ENCODE data around the gene BTG2. TPM values are rescaled to one million over a fixed set of nuclear protein-coding genes. Genes with fewer than 3 reads are reported as not detected.
"Not testable (repeated sequence)": the region's sequence is repeated elsewhere in the genome, so short reads cannot be mapped to it uniquely, and the experiment has no call there.

The BTG2 gene
- total RNA-seq: 170 and 175 TPM in 2 replicates

- intact Hi-C loops (cut with micrococcal nuclease): loop anchor here (1.0 to 5.0 kb wide), 7 partner anchors 15 to 556 kb away; partner anchors contain the start of genes RABIF, SNRPE, ZBED6 and ZC3H11A
Measured at GRCh38 chr1:203304919-203305808, at the start of gene BTG2. BTG2 (plus strand) TSS chr1:203305519; CDS start chr1:203305607, 88 bp downstream.

- intact Hi-C loops (cut with micrococcal nuclease): not testable (repeated sequence)
Measured at GRCh38 chr1:203256636-203257035, 48.7 kb upstream of the BTG2 start.

- intact Hi-C loops (cut with micrococcal nuclease): no loop called here
Measured at GRCh38 chr1:203263496-203263895, 41.8 kb upstream of the BTG2 start.

GRCh38 chr1:203264052-203264501 lies 41.2 kb upstream of the BTG2 start:
- intact Hi-C loops (cut with micrococcal nuclease): no loop called here

- intact Hi-C loops (cut with micrococcal nuclease): loop anchor here (5.0 kb wide), 1 partner anchor 237 kb away; no protein-coding TSS in a partner anchor
Measured at GRCh38 chr1:203265541-203265940, 39.8 kb upstream of the BTG2 start.

- intact Hi-C loops (cut with micrococcal nuclease): loop anchor here (2.0 to 5.0 kb wide), 2 partner anchors 236 to 377 kb away; partner anchors contain the start of gene RABIF
Measured at GRCh38 chr1:203266140-203266539, 39.2 kb upstream of the BTG2 start.

- intact Hi-C loops (cut with micrococcal nuclease): loop anchor here (1.0 to 5.0 kb wide), 6 partner anchors 60 to 435 kb away; partner anchors contain the start of gene RABIF
Measured at GRCh38 chr1:203267347-203267846, 37.9 kb upstream of the BTG2 start.

GRCh38 chr1:203267912-203268311 lies 37.4 kb upstream of the BTG2 start:
- intact Hi-C loops (cut with micrococcal nuclease): loop anchor here (1.0 to 5.0 kb wide), 6 partner anchors 59 to 434 kb away; partner anchors contain the start of gene RABIF

GRCh38 chr1:203268901-203269653 lies 36.2 kb upstream of the BTG2 start:
- intact Hi-C loops (cut with micrococcal nuclease): loop anchor here (1.0 to 5.0 kb wide), 2 partner anchors 230 to 233 kb away; no protein-coding TSS in a partner anchor

GRCh38 chr1:203269654-203270020 lies 35.7 kb upstream of the BTG2 start:
- intact Hi-C loops (cut with micrococcal nuclease): loop anchor here (1.0 to 5.0 kb wide), 5 partner anchors 230 to 593 kb away; partner anchors contain the start of genes ATP2B4 and SNRPE

- intact Hi-C loops (cut with micrococcal nuclease): loop anchor here (5.0 kb wide), 3 partner anchors 357 to 592 kb away; partner anchors contain the start of genes ATP2B4 and SNRPE
Measured at GRCh38 chr1:203270448-203270847, 34.9 kb upstream of the BTG2 start.

- intact Hi-C loops (cut with micrococcal nuclease): loop anchor here (1.0 to 5.0 kb wide), 4 partner anchors 356 to 591 kb away; partner anchors contain the start of genes ATP2B4 and SNRPE
Measured at GRCh38 chr1:203271018-203271743, 34.1 kb upstream of the BTG2 start.

- intact Hi-C loops (cut with micrococcal nuclease): loop anchor here (1.0 to 5.0 kb wide), 4 partner anchors 355 to 590 kb away; partner anchors contain the start of genes ATP2B4 and SNRPE
Measured at GRCh38 chr1:203271962-203272632, 33.2 kb upstream of the BTG2 start.

GRCh38 chr1:203272633-203273205 lies 32.6 kb upstream of the BTG2 start:
- intact Hi-C loops (cut with micrococcal nuclease): loop anchor here (1.0 to 5.0 kb wide), 7 partner anchors 15 to 590 kb away; partner anchors contain the start of genes ATP2B4, BTG2 and SNRPE

GRCh38 chr1:203273206-203273868 lies 32.0 kb upstream of the BTG2 start:
- intact Hi-C loops (cut with micrococcal nuclease): loop anchor here (1.0 to 5.0 kb wide), 7 partner anchors 14 to 589 kb away; partner anchors contain the start of genes ATP2B4, BTG2 and SNRPE

GRCh38 chr1:203273869-203274602 lies 31.3 kb upstream of the BTG2 start:
- intact Hi-C loops (cut with micrococcal nuclease): loop anchor here (1.0 to 5.0 kb wide), 7 partner anchors 13 to 588 kb away; partner anchors contain the start of genes ATP2B4, BTG2 and SNRPE

GRCh38 chr1:203274603-203275381 lies 30.5 kb upstream of the BTG2 start:
- intact Hi-C loops (cut with micrococcal nuclease): loop anchor here (5.0 kb wide), 3 partner anchors 353 to 588 kb away; partner anchors contain the start of genes ATP2B4 and SNRPE

All from T-helper 1 cell treated with Interleukin-12 subunit alpha and Interleukin-12 subunit beta and Interleukin-4 antibody, amounts not matched to agents 30 ng/mL and 1 ng/mL, for 36 hours (primary cell).